ENCODE data around the gene KRTAP1-1.

KRTAP1-1 gene

GRCh38 chr17:41016578-41017215 is 24.6 kb downstream of the KRTAP1-1 start:
- Histone ChIP-seq H3K27me3 (peaks cover 9% of the 10 kb centered on the region), H3K4me3 (ENCODE audit: low read depth in 1 of 2, low read length in 1 of 2) (no peak overlapping the region), H3K4me1 (ENCODE audit: control insufficient read depth in 1 of 2, insufficient read depth in 1 of 2, low read depth in 1 of 2, low read length in 1 of 2) (peaks cover 13 to 15% of the 10 kb centered on the region in 2 experiments), H3K36me3 (no peaks in the 10 kb centered on the region), H3K27ac (no peak overlapping the region), H3K9me3 (no peaks in the 10 kb centered on the region)
- no peak for TF ChIP-seq CTCF (IDR thresholded peaks at IDR 0.05)

DNA sequence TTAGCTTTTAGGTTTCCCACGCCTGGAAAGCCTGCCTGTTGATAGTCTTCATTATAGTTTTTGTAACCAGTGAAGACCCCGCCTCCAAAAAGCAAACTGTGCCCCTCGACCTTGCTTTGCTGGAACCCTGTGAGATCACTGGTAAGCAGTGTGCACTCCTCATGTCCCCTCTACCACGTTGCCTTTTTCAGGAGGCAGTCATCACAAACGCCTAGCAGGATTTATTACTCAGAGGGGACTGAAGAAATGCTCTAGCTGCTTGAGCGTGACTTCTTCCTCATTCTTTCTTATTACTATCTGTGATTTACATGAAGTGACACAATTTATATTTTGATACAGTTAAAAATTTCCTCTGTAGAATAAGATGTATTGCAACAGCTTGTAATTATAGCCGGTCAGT is 25.8 kb downstream of the KRTAP1-1 start:
- H3K27me3 ChIP-seq: peaks cover 9% of the 10 kb centered on the region
- H3K9me3 ChIP-seq: no peaks in the 10 kb centered on the region
- TF ChIP-seq CTCF (IDR thresholded peaks at IDR 0.05): no peak
- H3K4me3 ChIP-seq (ENCODE audit: low read depth in 1 of 2, low read length in 1 of 2): no peak overlapping the region
- H3K36me3 ChIP-seq: no peaks in the 10 kb centered on the region
- peaks cover 13 to 15% of the 10 kb centered on the region in 2 experiments for H3K4me1 ChIP-seq (ENCODE audit: control insufficient read depth in 1 of 2, insufficient read depth in 1 of 2, low read depth in 1 of 2, low read length in 1 of 2)
- H3K27ac ChIP-seq: no peak overlapping the region

- Histone ChIP-seq H3K4me1 (ENCODE audit: control insufficient read depth in 1 of 2, insufficient read depth in 1 of 2, low read depth in 1 of 2, low read length in 1 of 2) (peaks cover 10 to 12% of the 10 kb centered on the region in 2 experiments), H3K27me3 (peaks cover 9% of the 10 kb centered on the region), H3K36me3 (no peaks in the 10 kb centered on the region), H3K9me3 (no peaks in the 10 kb centered on the region), H3K4me3 (ENCODE audit: low read depth in 1 of 2, low read length in 1 of 2) (no peak overlapping the region), H3K27ac (no peak overlapping the region)
- TF ChIP-seq CTCF (IDR thresholded peaks at IDR 0.05): no peak
Observed at GRCh38 chr17:41013606-41014005, 27.6 kb downstream of the KRTAP1-1 start.

GRCh38 chr17:41013181-41013580 is 28.1 kb downstream of the KRTAP1-1 start:
- peaks cover 6 to 8% of the 10 kb centered on the region in 2 experiments for H3K4me1 ChIP-seq (ENCODE audit: control insufficient read depth in 1 of 2, insufficient read depth in 1 of 2, low read depth in 1 of 2, low read length in 1 of 2)
- no peaks in the 10 kb centered on the region for H3K36me3 ChIP-seq
- no peak overlapping the region for H3K27ac ChIP-seq
- H3K4me3 ChIP-seq (ENCODE audit: low read depth in 1 of 2, low read length in 1 of 2): no peak overlapping the region
- H3K9me3 ChIP-seq: no peaks in the 10 kb centered on the region
- H3K27me3 ChIP-seq: peaks cover 9% of the 10 kb centered on the region
- no peak for TF ChIP-seq CTCF (IDR thresholded peaks at IDR 0.05)

GRCh38 chr17:41012326-41013120 is 28.7 kb downstream of the KRTAP1-1 start:
- peaks cover 0 to 2% of the 10 kb centered on the region in 2 experiments for H3K4me1 ChIP-seq (ENCODE audit: control insufficient read depth in 1 of 2, insufficient read depth in 1 of 2, low read depth in 1 of 2, low read length in 1 of 2)
- no peak overlapping the region for H3K27ac ChIP-seq
- H3K4me3 ChIP-seq (ENCODE audit: low read depth in 1 of 2, low read length in 1 of 2): no peak overlapping the region
- peaks cover 9% of the 10 kb centered on the region for H3K27me3 ChIP-seq
- no peaks in the 10 kb centered on the region for H3K36me3 ChIP-seq
- no peaks in the 10 kb centered on the region for H3K9me3 ChIP-seq
- TF ChIP-seq CTCF (IDR thresholded peaks at IDR 0.05): no peak
